ENCODE results near the gene ITGA11.

The ITGA11 gene

GRCh38 chr15:68379058-68379758 is 52.8 kb downstream of the ITGA11 start:
- peaks cover 12% of the 10 kb centered on the region for H3K4me1 ChIP-seq (ENCODE audit: control insufficient read depth, insufficient read depth, low read length, unreplicated experiment)
- no peak overlapping the region for H3K4me3 ChIP-seq (ENCODE audit: low read depth, low read length)
- H3K27ac ChIP-seq (ENCODE audit: low read depth, low read length), result no peak overlapping the region
- no peaks in the 10 kb centered on the region for H3K36me3 ChIP-seq (ENCODE audit: insufficient read depth, low read length)
- no peak overlapping the region for H2AFZ ChIP-seq (ENCODE audit: low read length, unreplicated experiment)
- H3K79me2 ChIP-seq (ENCODE audit: control insufficient read depth, insufficient read depth, low read length, unreplicated experiment), result no peaks in the 10 kb centered on the region
- no peaks in the 10 kb centered on the region for H3K27me3 ChIP-seq (ENCODE audit: insufficient read depth, low read length)

GRCh38 chr15:68378595-68378994 is 53.4 kb downstream of the ITGA11 start:
- Histone ChIP-seq H3K27me3 (ENCODE audit: insufficient read depth, low read length) (no peaks in the 10 kb centered on the region), H3K27ac (ENCODE audit: low read depth, low read length) (no peak overlapping the region), H2AFZ (ENCODE audit: low read length, unreplicated experiment) (no peak overlapping the region), H3K79me2 (ENCODE audit: control insufficient read depth, insufficient read depth, low read length, unreplicated experiment) (no peaks in the 10 kb centered on the region), H3K4me1 (ENCODE audit: control insufficient read depth, insufficient read depth, low read length, unreplicated experiment) (peaks cover 6% of the 10 kb centered on the region), H3K36me3 (ENCODE audit: insufficient read depth, low read length) (no peaks in the 10 kb centered on the region), H3K4me3 (ENCODE audit: low read depth, low read length) (no peak overlapping the region)

DNA sequence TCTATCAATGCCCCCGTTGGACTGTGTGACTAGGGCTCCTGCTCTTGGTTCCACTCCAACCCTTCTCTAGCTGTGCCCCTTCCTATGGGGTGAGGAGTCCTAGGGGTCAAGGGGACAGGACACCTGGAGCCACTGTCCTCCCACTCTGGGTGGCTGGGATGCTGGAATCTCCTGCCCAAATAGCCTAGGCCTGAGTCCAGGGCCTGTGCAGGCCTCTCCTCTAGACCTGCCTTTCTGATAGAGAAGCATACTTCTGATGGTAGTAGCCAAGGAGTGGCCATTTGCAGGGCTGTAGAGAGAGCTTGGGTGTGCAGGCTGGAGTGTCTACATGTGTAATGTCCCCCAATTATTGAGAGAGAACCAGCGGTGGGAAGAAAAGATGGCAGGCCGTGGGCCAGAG is 54.2 kb downstream of the ITGA11 start:
- Histone ChIP-seq H3K27me3 (ENCODE audit: insufficient read depth, low read length) (no peaks in the 10 kb centered on the region), H3K4me1 (ENCODE audit: control insufficient read depth, insufficient read depth, low read length, unreplicated experiment) (peaks cover 5% of the 10 kb centered on the region), H3K4me3 (ENCODE audit: low read depth, low read length) (no peak overlapping the region), H3K79me2 (ENCODE audit: control insufficient read depth, insufficient read depth, low read length, unreplicated experiment) (no peaks in the 10 kb centered on the region), H3K36me3 (ENCODE audit: insufficient read depth, low read length) (no peaks in the 10 kb centered on the region), H2AFZ (ENCODE audit: low read length, unreplicated experiment) (no peak overlapping the region), H3K27ac (ENCODE audit: low read depth, low read length) (no peak overlapping the region)

- Histone ChIP-seq H3K79me2 (ENCODE audit: control insufficient read depth, insufficient read depth, low read length, unreplicated experiment) (no peaks in the 10 kb centered on the region), H3K4me1 (ENCODE audit: control insufficient read depth, insufficient read depth, low read length, unreplicated experiment) (peaks cover 5% of the 10 kb centered on the region), H3K4me3 (ENCODE audit: low read depth, low read length) (no peak overlapping the region), H2AFZ (ENCODE audit: low read length, unreplicated experiment) (no peak overlapping the region), H3K27me3 (ENCODE audit: insufficient read depth, low read length) (no peaks in the 10 kb centered on the region), H3K27ac (ENCODE audit: low read depth, low read length) (no peak overlapping the region), H3K36me3 (ENCODE audit: insufficient read depth, low read length) (no peaks in the 10 kb centered on the region)
These were observed 55.4 kb downstream of the ITGA11 start for GRCh38 chr15:68376447-68377060.

DNA sequence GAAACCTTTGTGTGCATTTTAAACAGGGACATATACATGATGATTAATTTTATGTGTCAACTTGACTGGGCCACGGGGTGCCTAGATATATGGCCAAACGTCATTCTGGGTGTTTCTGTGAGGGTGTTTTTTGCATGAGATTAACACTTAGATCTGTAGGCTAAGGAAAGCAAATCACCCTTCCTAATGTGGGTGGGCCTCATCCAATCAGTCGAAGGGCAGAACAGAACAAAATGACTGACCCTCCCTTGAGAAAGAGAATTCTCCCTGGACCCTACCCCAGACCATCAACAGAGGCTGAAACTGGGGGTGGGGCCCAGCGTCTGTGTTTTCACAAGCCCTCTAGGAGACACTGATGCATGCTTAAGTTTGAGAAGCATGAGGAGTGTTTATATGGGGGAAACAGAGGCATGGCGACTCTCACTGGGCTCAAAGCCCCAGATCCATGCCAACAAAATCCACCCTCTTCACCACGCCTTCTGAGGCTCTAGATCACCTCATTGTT is 56.2 kb downstream of the ITGA11 start:
- Histone ChIP-seq H3K27me3 (ENCODE audit: insufficient read depth, low read length) (no peaks in the 10 kb centered on the region), H3K27ac (ENCODE audit: low read depth, low read length) (no peak overlapping the region), H3K36me3 (ENCODE audit: insufficient read depth, low read length) (no peaks in the 10 kb centered on the region), H3K79me2 (ENCODE audit: control insufficient read depth, insufficient read depth, low read length, unreplicated experiment) (no peaks in the 10 kb centered on the region), H3K4me3 (ENCODE audit: low read depth, low read length) (no peak overlapping the region), H3K4me1 (ENCODE audit: control insufficient read depth, insufficient read depth, low read length, unreplicated experiment) (peaks cover 5% of the 10 kb centered on the region), H2AFZ (ENCODE audit: low read length, unreplicated experiment) (no peak overlapping the region)

DNA sequence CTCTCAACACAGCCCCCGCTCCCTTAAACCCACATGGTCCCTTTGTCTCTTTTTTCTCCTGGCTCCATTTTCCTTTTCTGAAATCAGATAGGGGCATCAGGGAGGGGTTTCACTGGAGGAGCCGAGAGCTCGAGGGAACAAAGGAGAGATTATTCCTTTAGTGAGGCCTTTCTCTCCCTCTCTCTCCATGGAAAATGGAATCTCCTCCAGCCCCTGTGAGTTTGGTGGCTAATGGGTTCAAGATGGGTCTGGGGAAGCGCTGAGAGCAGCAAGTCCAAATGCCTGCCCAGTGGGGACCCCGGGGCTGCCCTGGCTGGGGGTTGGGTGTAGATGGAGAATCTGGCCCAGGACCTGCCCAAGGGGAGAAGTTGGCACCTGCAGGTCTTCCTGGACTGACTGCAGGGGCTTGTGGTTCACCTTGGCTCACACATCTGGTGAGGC is 56.8 kb downstream of the ITGA11 start:
- Histone ChIP-seq H3K27ac (ENCODE audit: low read depth, low read length) (no peak overlapping the region), H3K4me3 (ENCODE audit: low read depth, low read length) (no peak overlapping the region), H3K36me3 (ENCODE audit: insufficient read depth, low read length) (no peaks in the 10 kb centered on the region), H3K4me1 (ENCODE audit: control insufficient read depth, insufficient read depth, low read length, unreplicated experiment) (peaks cover 5% of the 10 kb centered on the region), H3K27me3 (ENCODE audit: insufficient read depth, low read length) (no peaks in the 10 kb centered on the region), H2AFZ (ENCODE audit: low read length, unreplicated experiment) (no peak overlapping the region), H3K79me2 (ENCODE audit: control insufficient read depth, insufficient read depth, low read length, unreplicated experiment) (no peaks in the 10 kb centered on the region)

GRCh38 chr15:68374168-68374745 is 57.7 kb downstream of the ITGA11 start:
- Histone ChIP-seq H3K36me3 (ENCODE audit: insufficient read depth, low read length) (no peaks in the 10 kb centered on the region), H3K4me3 (ENCODE audit: low read depth, low read length) (no peak overlapping the region), H3K27ac (ENCODE audit: low read depth, low read length) (no peak overlapping the region), H3K79me2 (ENCODE audit: control insufficient read depth, insufficient read depth, low read length, unreplicated experiment) (no peaks in the 10 kb centered on the region), H2AFZ (ENCODE audit: low read length, unreplicated experiment) (no peak overlapping the region), H3K4me1 (ENCODE audit: control insufficient read depth, insufficient read depth, low read length, unreplicated experiment) (no peaks in the 10 kb centered on the region), H3K27me3 (ENCODE audit: insufficient read depth, low read length) (no peaks in the 10 kb centered on the region)

GRCh38 chr15:68373028-68373427 is 58.9 kb downstream of the ITGA11 start:
- Histone ChIP-seq H2AFZ (ENCODE audit: low read length, unreplicated experiment) (no peak overlapping the region), H3K4me1 (ENCODE audit: control insufficient read depth, insufficient read depth, low read length, unreplicated experiment) (peaks cover 10% of the 10 kb centered on the region)

GRCh38 chr15:68372291-68372811 is 59.6 kb downstream of the ITGA11 start:
- Histone ChIP-seq H3K79me2 (ENCODE audit: control insufficient read depth, insufficient read depth, low read length, unreplicated experiment) (no peaks in the 10 kb centered on the region), H3K4me3 (ENCODE audit: low read depth, low read length) (no peak overlapping the region), H3K36me3 (ENCODE audit: insufficient read depth, low read length) (no peaks in the 10 kb centered on the region), H2AFZ (ENCODE audit: low read length, unreplicated experiment) (no peak overlapping the region), H3K27ac (ENCODE audit: low read depth, low read length) (no peak overlapping the region), H3K27me3 (ENCODE audit: insufficient read depth, low read length) (no peaks in the 10 kb centered on the region), H3K4me1 (ENCODE audit: control insufficient read depth, insufficient read depth, low read length, unreplicated experiment) (peaks cover 10% of the 10 kb centered on the region)

More at GRCh38 chr15:68373028-68373427, 58.9 kb downstream of the ITGA11 start:
- Histone ChIP-seq H3K27ac (ENCODE audit: low read depth, low read length) (no peak overlapping the region), H3K79me2 (ENCODE audit: control insufficient read depth, insufficient read depth, low read length, unreplicated experiment) (no peaks in the 10 kb centered on the region), H3K4me3 (ENCODE audit: low read depth, low read length) (no peak overlapping the region), H3K27me3 (ENCODE audit: insufficient read depth, low read length) (no peaks in the 10 kb centered on the region), H3K36me3 (ENCODE audit: insufficient read depth, low read length) (no peaks in the 10 kb centered on the region)

DNA sequence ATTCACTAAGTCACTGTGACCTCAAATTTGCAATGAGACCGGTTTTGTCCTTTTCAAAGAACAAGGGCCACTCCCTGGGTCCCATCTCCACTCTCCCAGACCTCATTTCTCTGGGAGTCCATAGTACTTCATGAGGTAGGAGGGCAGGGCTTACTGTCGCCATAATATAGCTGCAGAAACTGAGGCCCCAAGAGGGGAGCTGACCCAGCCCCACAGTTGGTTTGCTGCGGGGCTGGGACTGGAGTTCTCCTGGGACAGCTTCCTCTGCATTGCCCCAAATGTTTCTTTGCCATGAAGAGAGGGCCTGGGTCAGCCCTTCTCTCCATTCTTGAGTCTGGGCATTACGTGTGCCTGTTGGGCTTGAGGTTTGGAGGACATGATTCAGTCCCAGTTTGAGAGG is 60.1 kb downstream of the ITGA11 start:
- Histone ChIP-seq H3K36me3 (ENCODE audit: insufficient read depth, low read length) (no peaks in the 10 kb centered on the region), H3K4me1 (ENCODE audit: control insufficient read depth, insufficient read depth, low read length, unreplicated experiment) (peaks cover 10% of the 10 kb centered on the region), H2AFZ (ENCODE audit: low read length, unreplicated experiment) (no peak overlapping the region), H3K4me3 (ENCODE audit: low read depth, low read length) (no peak overlapping the region), H3K27ac (ENCODE audit: low read depth, low read length) (no peak overlapping the region), H3K79me2 (ENCODE audit: control insufficient read depth, insufficient read depth, low read length, unreplicated experiment) (no peaks in the 10 kb centered on the region), H3K27me3 (ENCODE audit: insufficient read depth, low read length) (no peaks in the 10 kb centered on the region)

Data from ACC112 (cell line).